Activated B cell treated with CpG ODN at 0.5 μM for 24 hours (primary cell): Measurements from ENCODE around the gene CCDC74B. TPM values are rescaled to one million over a fixed set of nuclear protein-coding genes. Genes with fewer than 3 reads are reported as not detected.
"Not testable (repeated sequence)": the region's sequence is repeated elsewhere in the genome, so short reads cannot be mapped to it uniquely, and the experiment has no call there.

Experiments used
- ATAC-seq: fragments of 200-7000 bp; cut with Tn5 transposase; one replicate; pipeline ENCODE4 v1.10.0; 2021; ENCODE audit warnings: low read depth, mild to moderate bottlenecking, moderate library complexity
- CTCF ChIA-PET: fragments of 350-600 bp; sonication (Branson Sonifier 250); formaldehyde crosslinking; loops from one replicate; lab custom pipeline; 2021; ENCODE audit warnings: antibody characterized with exemption; lab: Charles Lee
- POLR2A ChIA-PET: fragments of 350-600 bp; sonication (Branson Sonifier 250); formaldehyde crosslinking; loops from one replicate; lab custom pipeline; 2021; ENCODE audit warnings: antibody characterized with exemption; lab: Charles Lee
- DNase-seq: peaks from one replicate; pipeline ENCODE4 v3.0.0; 2022
- H3K27ac Mint-ChIP-seq: one replicate; pipeline ENCODE4 v1.8.0; 2020; ENCODE audit warnings: mixed read lengths
- H3K27me3 Mint-ChIP-seq: one replicate; pipeline ENCODE4 v1.8.0; 2021; ENCODE audit warnings: mixed read lengths
- H3K36me3 Mint-ChIP-seq: one replicate; pipeline ENCODE4 v1.8.0; 2021; ENCODE audit warnings: low read depth, mixed read lengths
- H3K4me1 Mint-ChIP-seq: one replicate; pipeline ENCODE4 v1.8.0; 2021; ENCODE audit warnings: mixed read lengths
- H3K4me3 Mint-ChIP-seq: one replicate; pipeline ENCODE4 v1.8.0; 2020; ENCODE audit warnings: mild to moderate bottlenecking, mixed read lengths
- H3K9me3 Mint-ChIP-seq: one replicate; pipeline ENCODE4 v1.8.0; 2020; ENCODE audit warnings: mixed read lengths
- CTCF ChIP-seq: fragments of 200-600 bp; IDR thresholded peaks from one replicate; pipeline ENCODE4 v1.8.0; 2022; ENCODE audit warnings: antibody characterized with exemption, mild to moderate bottlenecking
- intact Hi-C: fragments of 100-400 bp; cut with micrococcal nuclease; formaldehyde crosslinking; loops from one replicate; pipeline ENCODE4 v1.15.1; 2024
- total RNA-seq: library from RNA; stranded (reverse); gene quantifications from 2 replicates; pipeline ENCODE4 v1.2.3, GENCODE V29; 2022

The CCDC74B gene
- total RNA-seq, 1 donor from 2014 or later = 0.24 TPM

GRCh38 chr2:130181880-130182682, 37.2 kb upstream of the CCDC74B start, which contains the start of gene MZT2B:
MZT2B (plus strand) TSS chr2:130182262; CDS start chr2:130182283, 21 bp downstream.
- DNase-seq (peak; percentile 88), ATAC-seq (peak; percentile 81)
- peak within 1 kb of the TSS; percentile 91 for H3K27ac Mint-ChIP-seq
- H3K4me1 Mint-ChIP-seq = peaks cover 31% of the 10 kb centered on the region
- peak; percentile 71 for TF ChIP-seq CTCF
- ChIA-PET CTCF (interaction anchor here (1.1 to 2.4 kb wide), 2 partner anchors 37 to 160 kb away, joined by 3 to 19 read pairs; partner anchors contain the start of genes CCDC74B and IMP4), POLR2A (interaction anchor here (0.6 to 3.0 kb wide), 10 partner anchors 16 to 1865 kb away, joined by 3 to 62 read pairs (median 4); partner anchors contain the start of genes FAM168B and IMP4)
- H3K27me3 Mint-ChIP-seq, H3K9me3 Mint-ChIP-seq, H3K36me3 Mint-ChIP-seq: not testable (repeated sequence)
- intact Hi-C loops = loop anchor here (1.0 to 5.0 kb wide), 9 partner anchors 24 to 1865 kb away; partner anchors contain the start of genes CCDC74B, HS6ST1, IMP4 and MZT2A
- H3K4me3 Mint-ChIP-seq = peak within 1 kb of the TSS; percentile 93

GRCh38 chr2:130181325-130181879, 36.5 kb upstream of the CCDC74B start, which contains the start of gene SMPD4:
SMPD4 (minus strand) TSS chr2:130181602; CDS start chr2:130176592, 5,010 bp downstream.
- ChIA-PET CTCF (interaction anchor here (1.1 to 2.4 kb wide), 2 partner anchors 36 to 161 kb away, joined by 3 to 19 read pairs; partner anchors contain the start of genes CCDC74B and IMP4), POLR2A (interaction anchor here (0.6 to 3.0 kb wide), 10 partner anchors 15 to 1864 kb away, joined by 3 to 62 read pairs (median 4); partner anchors contain the start of genes FAM168B and IMP4)
- no peaks in the 10 kb centered on the region for H3K27me3 Mint-ChIP-seq
- H3K27ac Mint-ChIP-seq = peak within 1 kb of the TSS; percentile 91
- H3K36me3 Mint-ChIP-seq = peaks cover 9% of the 10 kb centered on the region
- no peaks in the 10 kb centered on the region for H3K9me3 Mint-ChIP-seq
- peak within 1 kb of the TSS; percentile 93 for H3K4me3 Mint-ChIP-seq
- TF ChIP-seq CTCF = no peak
- intact Hi-C loops = loop anchor here (1.0 to 5.0 kb wide), 8 partner anchors 23 to 1864 kb away; partner anchors contain the start of genes CCDC74B, HS6ST1, IMP4 and MZT2A
- DNase-seq (peak; percentile 97), ATAC-seq (peak; percentile 75)
- peaks cover 31% of the 10 kb centered on the region for H3K4me1 Mint-ChIP-seq

GRCh38 chr2:130180404-130181324, 35.8 kb upstream of the CCDC74B start:
- intact Hi-C loops = loop anchor here (1.0 to 5.0 kb wide), 8 partner anchors 22 to 1863 kb away; partner anchors contain the start of genes CCDC74B, HS6ST1, IMP4 and MZT2A
- Mint-ChIP-seq H3K4me1 (peaks cover 31% of the 10 kb centered on the region), H3K36me3 (peaks cover 13% of the 10 kb centered on the region), H3K4me3 (peak overlapping the region; percentile 93), H3K27ac (peak overlapping the region; percentile 91)
- DNase-seq, ATAC-seq, H3K9me3 Mint-ChIP-seq, H3K27me3 Mint-ChIP-seq: not testable (repeated sequence)
- ChIA-PET POLR2A (interaction anchor here (0.6 to 3.0 kb wide), 7 partner anchors 17 to 913 kb away, joined by 3 to 62 read pairs (median 6); partner anchors contain the start of genes FAM168B and IMP4), CTCF (interaction anchor here (2.4 kb wide), 1 partner anchor 161 kb away, joined by 19 read pairs; the partner anchor contains the start of gene IMP4)

GRCh38 chr2:130174866-130175265, 30.0 kb upstream of the CCDC74B start:
- POLR2A ChIA-PET, H3K27ac Mint-ChIP-seq, H3K9me3 Mint-ChIP-seq, CTCF ChIA-PET, H3K4me1 Mint-ChIP-seq, H3K4me3 Mint-ChIP-seq, intact Hi-C loops, DNase-seq, H3K27me3 Mint-ChIP-seq, ATAC-seq: not testable (repeated sequence)
- peaks cover 57% of the 10 kb centered on the region for H3K36me3 Mint-ChIP-seq

GRCh38 chr2:130169896-130170295, 25.0 kb upstream of the CCDC74B start:
- no peak for DNase-seq
- intact Hi-C loops = no loop called here
- peaks cover 78% of the 10 kb centered on the region for H3K36me3 Mint-ChIP-seq
- ChIA-PET POLR2A (interaction anchor here (0.5 to 0.7 kb wide), 2 partner anchors 171 to 1334 kb away, joined by 3 read pairs; no protein-coding TSS in a partner anchor), CTCF (no interaction called here)
- H3K27ac Mint-ChIP-seq = no peak overlapping the region
- no peaks in the 10 kb centered on the region for H3K9me3 Mint-ChIP-seq
- H3K27me3 Mint-ChIP-seq = no peaks in the 10 kb centered on the region
- no peak for TF ChIP-seq CTCF
- no peak overlapping the region for H3K4me3 Mint-ChIP-seq
- no peak for ATAC-seq
- no peaks in the 10 kb centered on the region for H3K4me1 Mint-ChIP-seq

- H3K4me1 Mint-ChIP-seq, H3K27me3 Mint-ChIP-seq, intact Hi-C loops, H3K27ac Mint-ChIP-seq, CTCF ChIA-PET, H3K4me3 Mint-ChIP-seq, ATAC-seq, H3K9me3 Mint-ChIP-seq, POLR2A ChIA-PET, DNase-seq: not testable (repeated sequence)
- H3K36me3 Mint-ChIP-seq = peaks cover 78% of the 10 kb centered on the region
Observed at GRCh38 chr2:130169163-130169562, 24.3 kb upstream of the CCDC74B start.

- CTCF ChIA-PET, H3K27ac Mint-ChIP-seq, H3K9me3 Mint-ChIP-seq, H3K27me3 Mint-ChIP-seq, H3K4me3 Mint-ChIP-seq, DNase-seq, intact Hi-C loops, ATAC-seq, H3K4me1 Mint-ChIP-seq: not testable (repeated sequence)
- H3K36me3 Mint-ChIP-seq = peaks cover 76% of the 10 kb centered on the region
- POLR2A ChIA-PET = interaction anchor here (1.0 kb wide), 1 partner anchor 15 kb away, joined by 3 read pairs; the partner anchor contains the start of gene SMPD4
Observed at GRCh38 chr2:130166611-130167010, 21.7 kb upstream of the CCDC74B start.
